Measurements from ENCODE around the gene IGHMBP2.
A peak's percentile ranks its signal among the peaks of the same experiment; 100 is the strongest.
"Not testable (repeated sequence)": the region's sequence is repeated elsewhere in the genome, so short reads cannot be mapped to it uniquely, and the experiment has no call there.

Gene IGHMBP2

DNA sequence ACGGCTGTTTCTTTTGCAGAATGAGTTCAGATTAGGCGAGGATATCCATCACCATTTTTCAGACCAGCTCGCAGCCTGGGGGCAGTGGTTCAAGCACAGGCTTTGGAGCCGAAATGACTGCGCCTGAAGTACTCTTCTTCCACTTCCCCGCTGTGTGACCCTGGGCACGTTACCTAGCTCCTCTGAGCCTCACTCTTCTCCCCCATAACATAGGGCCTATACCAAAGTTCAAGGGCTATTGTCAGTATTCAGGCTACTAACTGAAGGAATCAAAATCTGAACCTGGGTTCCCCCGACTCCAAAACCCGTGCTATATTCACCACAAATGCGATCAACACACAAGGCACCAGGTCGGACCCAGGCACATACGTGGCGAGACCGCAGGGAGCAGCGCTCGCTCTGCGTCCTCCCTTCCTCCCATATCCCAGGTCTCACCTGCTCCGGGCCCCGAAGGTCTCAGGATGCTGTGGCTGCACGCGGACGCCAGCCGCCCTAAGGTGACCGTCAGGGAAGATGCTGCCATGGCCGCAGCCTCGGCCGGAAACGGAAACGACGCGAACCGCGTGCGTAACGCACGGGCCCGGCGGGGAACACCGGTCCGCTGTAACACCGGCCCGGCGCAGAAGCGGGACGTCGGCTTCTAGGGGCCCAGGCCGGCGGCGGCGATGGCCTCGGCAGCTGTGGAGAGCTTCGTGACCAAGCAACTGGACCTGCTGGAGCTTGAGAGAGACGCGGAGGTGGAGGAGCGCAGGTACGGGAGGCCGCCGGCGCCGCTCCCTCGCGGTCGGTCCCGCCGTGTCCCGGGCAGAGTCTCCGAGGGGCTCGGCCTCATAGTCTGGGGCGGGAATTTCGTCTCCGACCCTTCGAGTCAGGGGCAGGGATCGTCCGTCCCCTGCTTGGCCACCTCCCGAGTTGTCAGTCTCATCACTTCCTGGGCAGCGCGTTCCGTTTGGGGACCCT is at the start of gene IGHMBP2, which contains the start of gene MRPL21:
Gene IGHMBP2 (plus strand): TSS at position 604 of the 960 bp plus-strand sequence. CDS start 62 bp downstream, at position 666.
Gene MRPL21 (minus strand): TSS at position 545 of the 960 bp plus-strand sequence. CDS start 22 bp downstream, at position 523.
- TF ChIP-seq, protein P1, sequence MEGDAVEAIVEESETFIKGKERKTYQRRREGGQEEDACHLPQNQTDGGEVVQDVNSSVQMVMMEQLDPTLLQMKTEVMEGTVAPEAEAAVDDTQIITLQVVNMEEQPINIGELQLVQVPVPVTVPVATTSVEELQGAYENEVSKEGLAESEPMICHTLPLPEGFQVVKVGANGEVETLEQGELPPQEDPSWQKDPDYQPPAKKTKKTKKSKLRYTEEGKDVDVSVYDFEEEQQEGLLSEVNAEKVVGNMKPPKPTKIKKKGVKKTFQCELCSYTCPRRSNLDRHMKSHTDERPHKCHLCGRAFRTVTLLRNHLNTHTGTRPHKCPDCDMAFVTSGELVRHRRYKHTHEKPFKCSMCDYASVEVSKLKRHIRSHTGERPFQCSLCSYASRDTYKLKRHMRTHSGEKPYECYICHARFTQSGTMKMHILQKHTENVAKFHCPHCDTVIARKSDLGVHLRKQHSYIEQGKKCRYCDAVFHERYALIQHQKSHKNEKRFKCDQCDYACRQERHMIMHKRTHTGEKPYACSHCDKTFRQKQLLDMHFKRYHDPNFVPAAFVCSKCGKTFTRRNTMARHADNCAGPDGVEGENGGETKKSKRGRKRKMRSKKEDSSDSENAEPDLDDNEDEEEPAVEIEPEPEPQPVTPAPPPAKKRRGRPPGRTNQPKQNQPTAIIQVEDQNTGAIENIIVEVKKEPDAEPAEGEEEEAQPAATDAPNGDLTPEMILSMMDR (IDR thresholded peaks at IDR 0.05; ENCODE audit: insufficient read depth, missing control alignments) = no peak
- FAIRE-seq (no peak), DNase-seq (ENCODE audit: insufficient read length, low spot score) (peak; percentile 76)

DNA sequence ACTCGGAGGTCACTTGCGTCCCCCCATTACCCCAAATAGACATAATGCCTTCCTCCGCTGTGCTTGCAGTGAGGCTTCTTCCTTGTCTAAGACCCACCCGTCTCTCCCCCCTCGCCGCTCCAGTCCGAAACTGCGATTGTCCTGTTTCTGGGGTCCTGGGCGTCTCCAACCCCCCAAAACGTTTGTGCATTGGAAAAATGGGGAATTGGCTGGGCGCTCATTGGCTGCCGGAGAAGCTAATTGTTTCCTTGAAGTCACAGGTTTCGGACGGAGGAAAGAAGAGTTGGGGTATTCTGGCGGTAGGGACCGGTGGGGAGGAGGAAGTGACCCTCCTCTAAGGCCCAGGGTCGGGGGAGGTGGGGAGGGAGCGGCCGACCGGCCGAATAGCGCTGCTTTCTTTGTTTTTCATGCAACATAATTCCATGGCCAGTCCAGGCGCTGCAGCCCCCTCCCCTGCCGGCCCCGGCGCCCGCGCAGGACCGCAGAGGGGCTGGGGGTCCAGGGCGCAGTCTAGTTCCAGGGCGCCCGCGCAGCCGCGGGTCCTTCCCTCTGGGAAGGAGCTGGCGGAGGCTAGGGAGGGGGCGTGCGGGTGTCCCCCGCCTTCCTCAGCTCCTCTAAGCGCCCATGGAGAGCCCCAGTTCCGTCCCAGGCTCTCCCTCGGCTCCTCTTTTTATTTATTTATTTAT is 49.3 kb upstream of the IGHMBP2 start:
- TF ChIP-seq, protein P1 (IDR thresholded peaks at IDR 0.05; ENCODE audit: insufficient read depth, missing control alignments) = no peak
- FAIRE-seq = no peak
- DNase-seq (ENCODE audit: insufficient read length, low spot score) = no peak

DNA sequence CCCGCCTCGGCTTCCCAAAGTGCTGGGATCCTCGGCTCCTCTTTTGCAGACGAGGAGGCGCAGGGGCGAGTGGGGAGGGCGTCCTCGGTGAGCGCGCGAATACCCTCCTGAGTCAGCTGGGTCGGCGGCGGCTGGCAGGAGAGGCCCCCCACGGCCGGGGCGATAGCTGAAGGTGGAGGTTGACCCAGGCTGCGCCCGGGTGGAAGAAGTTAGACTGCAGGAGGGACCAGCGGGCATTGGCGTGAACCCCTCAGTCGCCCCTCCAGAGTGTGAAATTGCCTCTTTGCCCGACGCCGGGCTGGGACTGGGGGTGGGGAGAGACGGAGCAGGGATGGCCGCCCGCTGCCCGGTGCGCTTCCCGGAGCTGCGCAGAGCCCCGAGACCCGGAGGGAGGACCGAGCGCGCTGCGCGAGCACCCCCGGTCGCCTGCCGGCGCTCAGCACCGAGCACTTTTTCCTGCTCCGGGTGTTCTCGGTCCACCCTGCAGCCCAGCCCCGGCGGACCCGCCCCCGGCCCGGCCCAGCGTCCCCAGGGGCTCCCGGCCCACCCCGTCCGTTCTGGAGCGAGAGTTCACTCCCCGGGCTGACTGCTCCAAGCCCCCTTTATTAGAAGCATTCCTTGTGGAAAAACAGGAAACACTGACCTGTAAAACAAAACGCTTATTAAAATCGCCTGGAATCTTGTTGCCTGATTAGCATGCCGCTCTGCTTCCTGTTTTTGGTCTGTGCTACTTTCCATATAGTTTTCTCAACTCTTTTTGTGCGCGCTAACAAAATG is 48.3 kb upstream of the IGHMBP2 start:
- DNase-seq (ENCODE audit: insufficient read length, low spot score) (no peak), FAIRE-seq (no peak)
- TF ChIP-seq, protein P1 (IDR thresholded peaks at IDR 0.05; ENCODE audit: insufficient read depth, missing control alignments) = no peak

DNA sequence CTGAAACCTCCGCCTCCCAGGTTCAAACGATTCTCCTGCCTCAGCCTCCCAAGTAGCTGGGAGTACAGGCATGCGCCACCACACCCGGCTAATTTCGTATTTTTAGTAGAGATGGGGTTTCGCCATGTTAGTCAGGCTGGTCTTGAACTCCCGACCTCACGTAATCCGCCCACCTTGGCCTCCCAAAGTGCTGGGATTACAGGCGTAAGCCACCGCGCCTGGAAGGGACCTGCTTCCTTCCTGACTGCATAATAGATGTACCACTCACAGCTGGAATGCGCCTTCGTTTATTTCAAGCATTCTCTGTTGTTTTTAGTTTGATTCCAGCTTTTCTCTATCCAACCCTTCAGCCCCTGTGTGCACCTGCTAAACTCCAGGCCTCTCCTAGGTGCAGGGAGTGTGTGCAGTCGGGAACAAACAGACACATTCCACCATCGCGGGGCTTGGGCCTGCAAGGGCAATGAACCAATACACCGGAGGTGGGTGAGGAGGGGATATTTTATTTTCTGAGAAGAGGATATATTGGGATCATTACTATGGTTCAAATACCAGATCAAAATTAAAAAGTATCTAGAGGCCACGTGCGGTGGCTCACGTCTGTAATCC is 47.2 kb upstream of the IGHMBP2 start:
- FAIRE-seq; DNase-seq (ENCODE audit: insufficient read length, low spot score): not testable (repeated sequence)

- TF ChIP-seq, protein P1 (IDR thresholded peaks at IDR 0.05; ENCODE audit: insufficient read depth, missing control alignments) = no peak
- DNase-seq (ENCODE audit: insufficient read length, low spot score) = no peak
- no peak for FAIRE-seq
Observed at GRCh38 chr11:68857037-68857586, 46.6 kb upstream of the IGHMBP2 start.

- DNase-seq (ENCODE audit: insufficient read length, low spot score) = no peak
- TF ChIP-seq, protein P1 (IDR thresholded peaks at IDR 0.05; ENCODE audit: insufficient read depth, missing control alignments) = no peak
- FAIRE-seq = no peak
Observed at GRCh38 chr11:68859123-68859522, 44.6 kb upstream of the IGHMBP2 start.

Measured in D721Med (cell line).